HL-60 (cell line): ENCODE measurements around the gene ZNF436.

Experiments used
- DNase-seq, 2 experiments: peaks; one replicate each; pipeline ENCODE4 v3.0.0-alpha.2; 2010 to 2020; ENCODE audit warnings: low read depth in 1 of 2, low spot score in 1 of 2
- H3K27ac ChIP-seq: fragments of 250-450 bp; sonication (Bioruptor Pico); replicated peaks from 2 replicates; pipeline ENCODE4 v1.5.1; 2020; ENCODE audit warnings: mild to moderate bottlenecking, moderate library complexity
- H3K27me3 ChIP-seq: fragments of 250-450 bp; sonication (Bioruptor Pico); 2 replicates; pipeline ENCODE4 v1.5.1; 2021; ENCODE audit warnings: mild to moderate bottlenecking, moderate library complexity; ENCODE audit not compliant: insufficient read depth, poor library complexity, severe bottlenecking
- H3K4me3 ChIP-seq: replicated peaks from 2 replicates; pipeline ENCODE4 v1.5.1; 2011; ENCODE audit warnings: mild to moderate bottlenecking, control low read depth, low read length; ENCODE audit not compliant: insufficient read depth
- GABPA ChIP-seq: IDR thresholded peaks from 2 replicates; pipeline ENCODE4 v1.6.1; 2012; ENCODE audit warnings: low read depth
- POLR2AphosphoS5 ChIP-seq: IDR thresholded peaks from 2 replicates; pipeline ENCODE4 v1.6.1; 2012; ENCODE audit warnings: low read depth
- SPI1 ChIP-seq: IDR thresholded peaks from 2 replicates; pipeline ENCODE4 v1.6.1; 2012; ENCODE audit warnings: low read depth, mild to moderate bottlenecking, borderline replicate concordance
- TF ChIP-seq, protein P1 (sequence below): IDR thresholded peaks from 2 replicates; pipeline ENCODE4 v1.6.1; 2012; ENCODE audit warnings: low read depth; ENCODE audit not compliant: insufficient replicate concordance
- TF ChIP-seq, protein P2 (sequence below): IDR thresholded peaks from one replicate; pipeline ENCODE4 v1.5.1; 2011; ENCODE audit warnings: low read length, control low read depth, inconsistent platforms; ENCODE audit not compliant: insufficient read depth

Gene ZNF436

DNA sequence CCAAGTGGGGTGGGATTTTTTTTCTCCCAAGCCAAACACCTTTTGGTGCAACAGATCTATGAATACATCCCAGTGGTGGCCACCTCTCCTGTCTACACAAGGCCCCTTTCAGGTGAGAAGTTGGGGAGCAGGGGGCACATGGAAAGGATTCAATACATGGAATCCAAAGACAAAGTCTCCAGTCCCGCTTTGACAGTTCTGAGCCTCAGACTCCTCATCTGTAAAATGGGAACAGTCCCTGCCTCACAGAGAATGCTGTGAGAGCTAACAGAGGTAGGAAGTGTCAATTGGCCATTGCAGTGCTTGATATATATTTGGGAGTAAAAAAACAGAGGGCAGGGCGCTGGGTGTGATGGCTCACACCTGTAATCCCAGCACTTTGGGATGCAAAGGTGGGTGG, 26.7 kb upstream of the ZNF436 start:
- no peak overlapping the region for H3K27ac ChIP-seq
- no peak for DNase-seq
- TF ChIP-seq GABPA (no peak), POLR2AphosphoS5 (no peak), SPI1 (no peak)
- TF ChIP-seq, protein P1, sequence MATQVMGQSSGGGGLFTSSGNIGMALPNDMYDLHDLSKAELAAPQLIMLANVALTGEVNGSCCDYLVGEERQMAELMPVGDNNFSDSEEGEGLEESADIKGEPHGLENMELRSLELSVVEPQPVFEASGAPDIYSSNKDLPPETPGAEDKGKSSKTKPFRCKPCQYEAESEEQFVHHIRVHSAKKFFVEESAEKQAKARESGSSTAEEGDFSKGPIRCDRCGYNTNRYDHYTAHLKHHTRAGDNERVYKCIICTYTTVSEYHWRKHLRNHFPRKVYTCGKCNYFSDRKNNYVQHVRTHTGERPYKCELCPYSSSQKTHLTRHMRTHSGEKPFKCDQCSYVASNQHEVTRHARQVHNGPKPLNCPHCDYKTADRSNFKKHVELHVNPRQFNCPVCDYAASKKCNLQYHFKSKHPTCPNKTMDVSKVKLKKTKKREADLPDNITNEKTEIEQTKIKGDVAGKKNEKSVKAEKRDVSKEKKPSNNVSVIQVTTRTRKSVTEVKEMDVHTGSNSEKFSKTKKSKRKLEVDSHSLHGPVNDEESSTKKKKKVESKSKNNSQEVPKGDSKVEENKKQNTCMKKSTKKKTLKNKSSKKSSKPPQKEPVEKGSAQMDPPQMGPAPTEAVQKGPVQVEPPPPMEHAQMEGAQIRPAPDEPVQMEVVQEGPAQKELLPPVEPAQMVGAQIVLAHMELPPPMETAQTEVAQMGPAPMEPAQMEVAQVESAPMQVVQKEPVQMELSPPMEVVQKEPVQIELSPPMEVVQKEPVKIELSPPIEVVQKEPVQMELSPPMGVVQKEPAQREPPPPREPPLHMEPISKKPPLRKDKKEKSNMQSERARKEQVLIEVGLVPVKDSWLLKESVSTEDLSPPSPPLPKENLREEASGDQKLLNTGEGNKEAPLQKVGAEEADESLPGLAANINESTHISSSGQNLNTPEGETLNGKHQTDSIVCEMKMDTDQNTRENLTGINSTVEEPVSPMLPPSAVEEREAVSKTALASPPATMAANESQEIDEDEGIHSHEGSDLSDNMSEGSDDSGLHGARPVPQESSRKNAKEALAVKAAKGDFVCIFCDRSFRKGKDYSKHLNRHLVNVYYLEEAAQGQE, result no peak
- TF ChIP-seq, protein P2, sequence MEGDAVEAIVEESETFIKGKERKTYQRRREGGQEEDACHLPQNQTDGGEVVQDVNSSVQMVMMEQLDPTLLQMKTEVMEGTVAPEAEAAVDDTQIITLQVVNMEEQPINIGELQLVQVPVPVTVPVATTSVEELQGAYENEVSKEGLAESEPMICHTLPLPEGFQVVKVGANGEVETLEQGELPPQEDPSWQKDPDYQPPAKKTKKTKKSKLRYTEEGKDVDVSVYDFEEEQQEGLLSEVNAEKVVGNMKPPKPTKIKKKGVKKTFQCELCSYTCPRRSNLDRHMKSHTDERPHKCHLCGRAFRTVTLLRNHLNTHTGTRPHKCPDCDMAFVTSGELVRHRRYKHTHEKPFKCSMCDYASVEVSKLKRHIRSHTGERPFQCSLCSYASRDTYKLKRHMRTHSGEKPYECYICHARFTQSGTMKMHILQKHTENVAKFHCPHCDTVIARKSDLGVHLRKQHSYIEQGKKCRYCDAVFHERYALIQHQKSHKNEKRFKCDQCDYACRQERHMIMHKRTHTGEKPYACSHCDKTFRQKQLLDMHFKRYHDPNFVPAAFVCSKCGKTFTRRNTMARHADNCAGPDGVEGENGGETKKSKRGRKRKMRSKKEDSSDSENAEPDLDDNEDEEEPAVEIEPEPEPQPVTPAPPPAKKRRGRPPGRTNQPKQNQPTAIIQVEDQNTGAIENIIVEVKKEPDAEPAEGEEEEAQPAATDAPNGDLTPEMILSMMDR, result no peak
- no peaks in the 10 kb centered on the region for H3K27me3 ChIP-seq
- no peak overlapping the region for H3K4me3 ChIP-seq

GRCh38 chr1:23395849-23396248, 26.2 kb upstream of the ZNF436 start:
- DNase-seq, result no peak
- no peaks in the 10 kb centered on the region for H3K27me3 ChIP-seq
- no peak overlapping the region for H3K4me3 ChIP-seq
- no peak for TF ChIP-seq GABPA
- TF ChIP-seq, protein P1, result no peak
- no peak for TF ChIP-seq POLR2AphosphoS5
- no peak for TF ChIP-seq SPI1
- TF ChIP-seq, protein P2, result no peak
- no peak overlapping the region for H3K27ac ChIP-seq

- no peak overlapping the region for H3K4me3 ChIP-seq
These were observed 25.6 kb upstream of the ZNF436 start for GRCh38 chr1:23395154-23395724.

More at GRCh38 chr1:23395154-23395724, 25.6 kb upstream of the ZNF436 start:
- TF ChIP-seq POLR2AphosphoS5 (no peak), SPI1 (no peak), GABPA (no peak)
- TF ChIP-seq, protein P1, result no peak
- TF ChIP-seq, protein P2, result no peak
- H3K27ac ChIP-seq, result no peak overlapping the region
- DNase-seq, result no peak
- no peaks in the 10 kb centered on the region for H3K27me3 ChIP-seq
